NCI-H345 (cell line): ENCODE results near the gene AARSD1.
"Not testable (repeated sequence)": the region's sequence is repeated elsewhere in the genome, so short reads cannot be mapped to it uniquely, and the experiment has no call there.

ENCODE experiments used
- DNase-seq: peaks from one replicate; lab custom pipeline; 2025; lab: John Stamatoyannopoulos, UW

AARSD1 gene

DNA sequence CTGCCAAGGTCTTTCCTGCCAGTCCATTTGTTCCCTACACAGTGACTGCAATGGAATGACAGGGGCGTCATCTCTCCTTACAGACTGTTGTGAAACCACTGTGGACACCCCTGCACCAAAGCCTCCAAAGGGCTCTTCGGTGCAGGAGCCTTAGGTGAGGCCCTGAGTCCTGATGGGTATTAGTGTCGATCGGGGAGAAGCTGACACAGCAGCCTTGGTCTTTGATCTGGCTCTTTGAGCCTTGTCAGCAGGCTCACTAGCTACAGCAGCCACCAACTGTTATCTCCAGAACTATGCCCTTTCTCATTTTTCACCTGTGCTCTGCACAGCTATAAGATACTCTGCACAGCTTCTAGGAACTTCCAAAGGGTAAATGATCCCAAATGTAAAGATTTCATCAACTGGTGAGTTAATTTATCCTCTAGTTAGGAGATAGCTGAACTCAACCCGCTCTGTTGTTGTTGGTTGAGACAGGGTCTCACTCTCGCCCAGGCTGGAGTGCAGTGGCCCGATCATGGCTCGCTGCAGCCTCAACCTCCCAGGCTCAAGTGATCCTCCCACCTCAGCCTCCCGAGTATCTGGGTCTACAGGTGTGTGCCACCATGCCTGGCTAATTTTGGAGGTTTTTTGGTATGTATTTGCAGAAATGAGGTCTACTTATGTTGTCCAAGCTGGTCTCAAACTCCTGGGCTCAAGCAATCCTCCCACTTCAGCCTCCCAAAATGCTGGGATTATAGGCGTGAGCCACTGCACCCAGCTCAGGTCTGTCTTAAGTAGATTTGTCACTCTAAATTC, 44.0 kb downstream of the AARSD1 start:
- DNase-seq, result no peak

- DNase-seq, result not testable (repeated sequence)
Measured at GRCh38 chr17:42919522-42920077, 44.7 kb downstream of the AARSD1 start.

DNA sequence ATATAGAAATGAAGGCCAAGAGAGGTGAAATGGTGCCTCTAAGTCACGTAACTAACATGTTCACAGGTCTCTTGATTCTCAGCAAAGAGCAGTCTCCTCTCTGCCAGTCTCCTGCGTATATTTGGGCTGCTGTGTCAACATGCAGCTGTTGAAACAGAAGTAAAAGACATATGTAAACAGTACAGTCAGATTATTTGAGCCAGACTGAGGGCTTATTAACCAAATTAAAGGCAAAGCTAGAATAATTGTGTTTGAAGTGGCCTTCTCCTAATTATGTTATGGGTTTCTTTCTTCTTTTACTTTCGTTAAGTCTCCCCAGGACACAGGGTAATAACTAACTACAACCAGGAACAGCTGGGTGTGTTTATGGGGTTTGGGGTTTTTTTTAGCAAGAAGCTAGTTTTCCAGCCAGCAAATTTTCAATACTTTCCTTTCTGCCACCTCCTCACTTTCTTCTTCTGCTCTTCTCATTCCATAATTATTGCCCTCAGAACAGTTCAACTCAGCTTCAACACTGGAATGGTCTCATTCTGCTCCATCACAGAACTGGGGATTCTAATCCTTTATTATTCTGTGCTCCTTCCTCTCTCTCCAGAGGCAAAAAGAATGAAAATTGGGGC, 45.2 kb downstream of the AARSD1 start:
- peak; percentile 47 for DNase-seq

DNA sequence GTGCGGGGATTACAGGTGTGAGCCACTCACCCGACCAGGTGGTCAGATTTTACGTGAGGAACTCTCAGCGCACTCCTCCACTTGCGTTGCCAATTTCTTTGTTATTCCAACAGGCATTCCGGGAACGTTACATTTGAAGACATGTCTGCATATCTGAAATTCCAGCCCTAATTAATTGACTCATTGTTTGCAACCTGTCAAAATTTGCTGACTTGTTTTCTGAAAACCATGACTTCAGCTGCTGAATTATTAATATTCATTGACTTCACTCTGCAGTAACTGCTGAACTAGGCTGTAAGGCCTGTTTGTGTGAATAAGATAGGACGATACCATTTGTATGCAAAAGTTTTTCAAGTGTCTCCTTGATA, 47.0 kb downstream of the AARSD1 start:
- no peak for DNase-seq

- DNase-seq, result not testable (repeated sequence)
Measured at GRCh38 chr17:42916388-42917235, 47.6 kb downstream of the AARSD1 start.

- not testable (repeated sequence) for DNase-seq
Measured at GRCh38 chr17:42915288-42915687, 49.0 kb downstream of the AARSD1 start.

DNA sequence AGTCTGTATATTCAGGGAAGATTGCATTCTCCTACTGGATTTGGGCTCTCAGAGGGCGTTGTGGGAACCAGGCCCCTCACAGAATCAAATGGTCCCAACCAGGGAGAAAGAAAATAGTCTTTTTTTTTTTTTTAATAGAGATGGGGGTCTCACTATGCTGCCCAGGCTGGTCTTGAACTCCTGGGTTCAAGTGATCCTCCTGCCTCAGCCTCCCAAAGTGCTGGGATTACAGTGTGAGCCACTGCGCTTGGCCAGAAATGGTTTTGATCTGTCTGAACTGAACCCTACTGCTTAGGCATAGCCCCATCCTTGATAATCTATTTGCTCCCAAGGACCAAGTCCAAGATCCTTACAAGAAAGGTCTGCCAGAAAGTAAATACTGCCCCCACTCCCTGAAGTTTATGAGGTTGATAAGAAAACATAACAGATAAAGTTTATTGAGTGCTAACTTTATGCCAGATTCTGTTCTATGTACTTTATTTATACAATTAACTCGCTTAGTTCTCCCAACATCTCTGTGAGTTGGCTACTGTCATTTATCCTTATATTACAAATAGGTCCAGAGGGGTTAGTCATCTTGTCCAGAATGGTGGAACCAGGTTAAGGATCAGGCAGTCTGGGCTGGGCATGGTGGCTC, 50.2 kb downstream of the AARSD1 start:
- DNase-seq, result no peak

GRCh38 chr17:42913522-42913921, 50.7 kb downstream of the AARSD1 start:
- no peak for DNase-seq

GRCh38 chr17:42908872-42909700, 55.2 kb downstream of the AARSD1 start:
- DNase-seq, result no peak

- no peak for DNase-seq
Measured at GRCh38 chr17:42906772-42907446, 57.3 kb downstream of the AARSD1 start.

DNA sequence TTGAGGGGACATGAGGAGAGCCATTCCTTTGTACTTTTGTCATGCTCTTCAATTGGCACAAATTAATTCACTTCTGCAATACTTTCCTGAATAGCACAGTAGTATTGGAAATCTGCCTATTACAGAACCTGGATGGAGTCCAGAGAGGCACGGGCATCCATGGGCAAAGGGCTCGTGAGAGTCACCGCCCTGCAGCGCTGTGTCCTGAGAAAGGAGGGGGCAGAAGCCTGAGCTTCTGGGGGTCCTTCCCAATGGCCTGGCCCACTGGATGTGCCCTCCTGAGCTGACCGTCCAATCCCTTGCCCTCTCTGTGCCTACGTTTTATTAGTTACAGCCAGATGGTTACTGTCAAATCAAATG, 60.2 kb downstream of the AARSD1 start:
- DNase-seq, result no peak

- no peak for DNase-seq
Measured at GRCh38 chr17:42901535-42902229, 62.6 kb downstream of the AARSD1 start.
